Stimulated activated naive CD4-positive, alpha-beta T cell (primary cell): ENCODE measurements around the gene CDH23.

Experiments
- DNase-seq, 6 experiments: peaks; one replicate each; lab custom pipeline; 2025; lab: John Stamatoyannopoulos, UW

The CDH23 gene

GRCh38 chr10:71756311-71757191, 359.8 kb downstream of the CDH23 start:
- DNase-seq: peak in 3 of 6 experiments; percentile 73 to 81 (median 74)

GRCh38 chr10:71757399-71757922, 360.7 kb downstream of the CDH23 start:
- DNase-seq: peak in 2 of 6 experiments; percentile 15

- DNase-seq: no peak
Observed at GRCh38 chr10:71761105-71761511, 364.4 kb downstream of the CDH23 start.

GRCh38 chr10:71761541-71762113, 364.9 kb downstream of the CDH23 start:
- DNase-seq: no peak

GRCh38 chr10:71762324-71762723, 365.6 kb downstream of the CDH23 start:
- DNase-seq: no peak

GRCh38 chr10:71763352-71764127, 366.8 kb downstream of the CDH23 start:
- no peak for DNase-seq

GRCh38 chr10:71765176-71765904, 368.6 kb downstream of the CDH23 start:
- DNase-seq: no peak

- no peak for DNase-seq
Observed at GRCh38 chr10:71765906-71766716, 369.4 kb downstream of the CDH23 start.

- no peak for DNase-seq
Observed at GRCh38 chr10:71766717-71767419, 370.1 kb downstream of the CDH23 start.

GRCh38 chr10:71767420-71768035, 370.8 kb downstream of the CDH23 start:
- no peak for DNase-seq

- peak in 2 of 6 experiments; percentile 38 to 52 for DNase-seq
Observed at GRCh38 chr10:71769279-71769823, 372.6 kb downstream of the CDH23 start.

GRCh38 chr10:71770255-71770654, 373.5 kb downstream of the CDH23 start:
- no peak for DNase-seq

- no peak for DNase-seq
Observed at GRCh38 chr10:71770789-71771188, 374.1 kb downstream of the CDH23 start.

GRCh38 chr10:71771204-71771603, 374.5 kb downstream of the CDH23 start:
- no peak for DNase-seq

- DNase-seq: peak in 2 of 6 experiments; percentile 18 to 19
Observed at GRCh38 chr10:71771821-71772617, 375.3 kb downstream of the CDH23 start.

- DNase-seq: no peak
Observed at GRCh38 chr10:71772832-71773220, 376.1 kb downstream of the CDH23 start.

- peak; percentile 86 to 97 (median 92) for DNase-seq
Observed at GRCh38 chr10:71773221-71773971, 376.7 kb downstream of the CDH23 start, which contains the start of gene VSIR. TSS of gene VSIR (minus strand) at chr10:71773520. CDS start at chr10:71773439, 81 bp downstream.
